ENCODE measurements around the gene NAIP. TPM values are rescaled to one million over a fixed set of nuclear protein-coding genes. Genes with fewer than 3 reads are reported as not detected.
"Not testable (repeated sequence)": the region's sequence is repeated elsewhere in the genome, so short reads cannot be mapped to it uniquely, and the experiment has no call there.

NAIP gene
- polyA plus RNA-seq, 3 donors = 21.6 to 30.7 (median 27.1) TPM

- DNase-seq (ENCODE audit: extremely low read depth in 1 of 11, low read depth in 9 of 11, low spot score in 4 of 11) = not testable (repeated sequence)
These were observed 60.6 kb downstream of the NAIP start for GRCh38 chr5:70964531-70964930.

GRCh38 chr5:70953068-70953467 lies 72.1 kb downstream of the NAIP start:
- DNase-seq (ENCODE audit: extremely low read depth in 1 of 11, low read depth in 9 of 11, low spot score in 4 of 11) = not testable (repeated sequence)

GRCh38 chr5:70932560-70932959 lies 92.6 kb downstream of the NAIP start:
- DNase-seq (ENCODE audit: extremely low read depth in 1 of 11, low read depth in 9 of 11, low spot score in 4 of 11) = not testable (repeated sequence)

GRCh38 chr5:70931709-70932368 lies 93.3 kb downstream of the NAIP start:
- DNase-seq (ENCODE audit: extremely low read depth in 1 of 11, low read depth in 9 of 11, low spot score in 4 of 11) = not testable (repeated sequence)

GRCh38 chr5:70925211-70925562 lies 100.0 kb downstream of the NAIP start:
- not testable (repeated sequence) for DNase-seq (ENCODE audit: extremely low read depth in 1 of 11, low read depth in 9 of 11, low spot score in 4 of 11)

Other genes starting within 250 kb of the NAIP start
- 10 to 100 TPM in 1 of 3 donors, 1 to 10 TPM in 2; 3.6 to 17.9 (median 6.1) TPM for gene SERF1A, start 124.7 kb downstream of the NAIP start, polyA plus RNA-seq (ENCODE audit: insufficient read length in 3 of 3)
- gene SMN1, start 100.3 kb downstream of the NAIP start, polyA plus RNA-seq (ENCODE audit: insufficient read length in 3 of 3) = 10 to 100 TPM; 60.5 to 65.2 (median 64.4) TPM
- gene GTF2H2, start 42.3 kb upstream of the NAIP start, polyA plus RNA-seq (ENCODE audit: insufficient read length in 3 of 3) = 10 to 100 TPM; 13.1 to 32.0 (median 23.4) TPM